GM21360 (cell line): ENCODE results near the gene FAM8A1.

Experiments
- ATAC-seq: cut with Tn5 transposase; IDR thresholded peaks from one replicate; pipeline ENCODE4 v1.9.1; 2021; ENCODE audit warnings: mild to moderate bottlenecking, moderate library complexity; ENCODE audit not compliant: unreplicated experiment

Gene FAM8A1

DNA sequence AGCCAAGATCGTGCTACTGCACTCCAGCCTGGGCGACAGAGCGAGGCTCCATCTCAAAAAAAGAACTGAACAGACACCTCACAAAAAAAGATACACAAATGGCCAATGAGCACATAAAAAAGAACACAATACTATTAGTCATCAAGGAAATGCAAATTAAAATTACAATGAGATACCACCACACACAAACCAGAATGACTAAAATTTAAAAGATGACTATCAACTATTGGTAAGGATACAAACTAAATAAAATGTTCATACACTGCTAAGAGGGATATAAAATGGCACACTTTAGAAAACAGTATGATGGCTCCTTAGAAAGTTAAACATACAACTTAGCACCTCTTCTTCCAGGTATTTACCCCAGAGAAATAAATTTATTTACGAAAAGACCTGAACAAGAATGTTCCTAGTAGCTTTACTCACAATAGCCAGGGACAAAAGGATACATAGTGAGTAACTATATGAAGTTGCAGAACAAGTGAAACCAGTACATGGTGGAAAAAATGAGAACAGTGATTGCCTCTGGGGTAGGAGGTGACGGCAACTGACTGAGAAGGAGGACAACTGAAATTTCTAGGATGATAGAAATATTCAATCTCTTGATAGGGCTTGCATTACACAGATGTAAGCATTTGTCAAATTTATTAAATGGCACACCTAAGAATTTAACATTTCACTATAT lies 53.2 kb downstream of the FAM8A1 start:
- ATAC-seq, result no peak

DNA sequence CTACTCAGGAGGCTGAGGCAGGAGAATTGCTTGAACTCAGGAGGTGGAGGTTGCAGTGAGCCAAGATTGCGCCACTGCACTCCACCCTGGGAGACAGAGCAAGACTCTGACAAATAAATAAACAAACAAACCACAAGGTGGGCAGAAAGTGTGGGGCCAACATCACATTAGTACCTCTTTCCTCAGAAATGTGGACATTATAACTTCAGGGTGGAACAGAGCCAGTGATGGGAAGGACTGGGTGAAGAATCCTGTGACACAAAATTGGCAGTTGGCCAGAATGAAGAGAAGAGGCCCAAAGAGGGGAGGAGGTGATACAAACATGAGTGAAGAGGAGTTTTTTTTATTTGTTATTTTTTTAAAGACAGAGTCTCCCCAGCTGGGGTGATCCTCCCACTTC lies 56.0 kb downstream of the FAM8A1 start:
- ATAC-seq, result no peak

DNA sequence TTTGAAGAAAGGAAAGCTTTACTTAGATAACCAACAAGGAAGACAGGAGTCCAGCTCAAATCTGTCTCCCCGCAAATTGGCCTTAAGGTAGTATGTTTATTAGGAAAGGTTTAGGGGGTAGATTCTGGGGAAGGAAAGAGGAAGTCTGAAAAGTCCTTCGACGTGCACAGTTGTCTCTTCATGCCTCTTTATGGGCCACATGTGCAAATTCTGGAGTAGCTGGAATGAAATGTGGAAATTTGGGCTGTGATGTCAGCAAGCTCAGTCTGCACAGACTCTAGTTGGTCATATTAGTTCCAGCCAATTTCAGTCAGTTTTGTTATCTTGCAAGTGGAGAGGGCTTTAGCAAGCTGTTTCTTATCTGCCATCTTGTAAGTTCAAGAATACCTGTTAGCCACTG lies 56.5 kb downstream of the FAM8A1 start:
- ATAC-seq, result no peak
